ENCODE data around the gene UBL4A. TPM values are rescaled to one million over a fixed set of nuclear protein-coding genes. Genes with fewer than 3 reads are reported as not detected.

UBL4A gene
- total and polyA plus RNA-seq, 12 donors, result 33.1 to 69.4 (median 49.5) TPM

- no peak for TF ChIP-seq CTCF (IDR thresholded peaks at IDR 0.05)
- intact Hi-C loops (cut with DNase I), result no loop called here
- Histone ChIP-seq H3K4me3 (no peak overlapping the region), H3K9me3 (no peaks in the 10 kb centered on the region), H3K27me3 (no peaks in the 10 kb centered on the region), H3K4me1 (peaks cover 0 to 38% (median 18%) of the 10 kb centered on the region in 9 donors), H3K36me3 (peaks cover 0 to 18% (median 0%) of the 10 kb centered on the region in 9 donors), H3K27ac (no peak overlapping the region)
- no peak for DNase-seq
- ATAC-seq, result no peak
- WGBS, 2 donors, result 72 to 73% methylated on average over 4 to 7 of the region's 7 CpGs
Measured at GRCh38 chrX:154482786-154483185, 3.6 kb downstream of the UBL4A start.

GRCh38 chrX:154481911-154482601, 4.4 kb downstream of the UBL4A start:
- no peak for DNase-seq
- intact Hi-C loops (cut with DNase I), result no loop called here
- Histone ChIP-seq H3K4me3 (no peak overlapping the region), H3K27me3 (no peaks in the 10 kb centered on the region), H3K36me3 (peaks cover 0 to 13% (median 0%) of the 10 kb centered on the region in 9 donors), H3K4me1 (peaks cover 0 to 35% (median 16%) of the 10 kb centered on the region in 9 donors), H3K9me3 (no peaks in the 10 kb centered on the region), H3K27ac (no peak overlapping the region)
- no peak for TF ChIP-seq CTCF (IDR thresholded peaks at IDR 0.05)
- WGBS, 2 donors, result 72 to 78% methylated on average over 10 to 14 of the region's 14 CpGs
- ATAC-seq, result no peak

GRCh38 chrX:154481195-154481594, 5.2 kb downstream of the UBL4A start:
- H3K9me3 ChIP-seq, result no peaks in the 10 kb centered on the region
- ATAC-seq, result no peak
- intact Hi-C loops (cut with DNase I), result no loop called here
- H3K4me1 ChIP-seq, result peaks cover 0 to 32% (median 16%) of the 10 kb centered on the region in 9 donors
- peaks cover 0 to 13% (median 0%) of the 10 kb centered on the region in 9 donors for H3K36me3 ChIP-seq
- no peaks in the 10 kb centered on the region for H3K27me3 ChIP-seq
- no peak overlapping the region for H3K4me3 ChIP-seq
- H3K27ac ChIP-seq, result no peak overlapping the region
- WGBS, 2 donors, result 85 to 100% methylated on average over 4 to 5 of the region's 5 CpGs
- DNase-seq, result no peak
- no peak for TF ChIP-seq CTCF (IDR thresholded peaks at IDR 0.05)

DNA sequence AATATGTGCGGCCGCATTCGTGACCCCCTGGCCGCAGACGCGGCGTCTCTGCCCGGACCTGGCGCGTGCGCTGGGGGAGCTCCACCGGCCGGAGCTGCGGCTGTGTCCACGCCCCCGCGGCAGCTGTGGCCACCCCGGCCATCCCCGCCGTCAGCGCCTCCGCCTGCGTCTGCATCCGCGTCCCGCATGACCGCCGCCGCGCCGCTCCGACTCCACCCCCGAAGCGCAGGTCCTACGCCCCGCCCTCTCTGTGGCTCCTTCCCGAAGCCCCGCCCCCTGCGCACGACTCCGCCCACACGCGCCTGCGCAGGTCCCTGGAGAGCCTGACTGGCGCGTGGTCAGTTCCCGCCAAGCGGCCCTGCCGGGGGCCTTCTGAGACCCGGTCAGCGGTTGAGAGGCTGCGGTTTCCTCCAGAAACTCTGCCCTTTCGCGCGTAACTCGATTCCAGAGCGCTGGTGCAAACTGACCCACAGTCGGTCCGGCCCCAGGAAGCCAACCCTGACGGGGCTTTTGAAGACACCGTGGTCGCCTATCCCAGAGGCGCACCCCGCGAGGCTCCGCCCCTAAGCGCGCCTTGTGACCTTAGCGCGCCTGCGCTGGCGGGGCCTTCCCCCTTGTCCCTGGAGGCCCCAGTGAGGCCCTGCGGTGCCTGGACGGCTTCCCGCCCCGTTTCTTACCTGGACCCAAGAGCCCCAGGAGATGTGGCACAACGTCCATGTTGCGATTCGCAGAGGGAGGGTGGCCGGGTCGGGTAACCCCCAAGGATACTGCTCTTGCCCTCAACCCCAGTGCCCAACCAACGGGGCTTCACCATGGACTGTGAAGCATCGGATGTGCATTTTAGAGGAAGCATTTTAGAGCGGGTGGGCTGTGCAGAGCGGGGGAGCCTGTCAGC, 7.4 kb downstream of the UBL4A start, which contains the start of gene LAGE3:
Gene LAGE3 (minus strand): TSS at position 554 of the 895 bp plus-strand sequence. CDS start 366 bp downstream, at position 188.
- H3K27ac ChIP-seq, result peak within 1 kb of the TSS; percentile 69 to 86 (median 85)
- intact Hi-C loops (cut with DNase I), result loop anchor here in 1 of 10 donors (5.0 kb wide), 1 partner anchor 42 kb away; the partner anchor contains the start of gene GDI1
- WGBS, 2 donors, result 3 to 5% methylated on average over 42 to 81 of the region's 85 CpGs
- H3K27me3 ChIP-seq, result peaks cover 0 to 7% (median 0%) of the 10 kb centered on the region in 7 donors
- peaks cover 0 to 6% (median 0%) of the 10 kb centered on the region in 9 donors for H3K36me3 ChIP-seq
- ATAC-seq (peak; percentile 95 to 98 (median 96)), DNase-seq (peak; percentile 91 to 94)
- H3K9me3 ChIP-seq, result no peaks in the 10 kb centered on the region
- H3K4me3 ChIP-seq, result peak within 1 kb of the TSS; percentile 14 to 61 (median 55)
- no peak for TF ChIP-seq CTCF (IDR thresholded peaks at IDR 0.05)
- peaks cover 0 to 14% (median 2%) of the 10 kb centered on the region in 9 donors for H3K4me1 ChIP-seq
